Fibroblast of gingiva (primary cell): ENCODE data around the gene SMKR1.
"Not testable (repeated sequence)": the region's sequence is repeated elsewhere in the genome, so short reads cannot be mapped to it uniquely, and the experiment has no call there.

Experiments
- DNase-seq: peaks from one replicate; pipeline ENCODE4 v3.0.0-alpha.2; 2011; ENCODE audit warnings: low read depth

The SMKR1 gene

GRCh38 chr7:129501760-129502707 is at the start of gene SMKR1:
SMKR1 (plus strand) TSS chr7:129502531; CDS start chr7:129502825, 294 bp downstream.
- DNase-seq = peak; percentile 56

GRCh38 chr7:129452589-129453231 is 49.6 kb upstream of the SMKR1 start:
- no peak for DNase-seq

GRCh38 chr7:129453510-129454248 is 48.7 kb upstream of the SMKR1 start:
- DNase-seq = no peak

GRCh38 chr7:129454249-129454551 is 48.1 kb upstream of the SMKR1 start:
- no peak for DNase-seq

GRCh38 chr7:129456421-129456820 is 45.9 kb upstream of the SMKR1 start:
- no peak for DNase-seq

GRCh38 chr7:129457101-129457500 is 45.2 kb upstream of the SMKR1 start:
- DNase-seq = no peak

GRCh38 chr7:129458171-129458570 is 44.2 kb upstream of the SMKR1 start:
- no peak for DNase-seq

- no peak for DNase-seq
These were observed 40.5 kb upstream of the SMKR1 start for GRCh38 chr7:129461809-129462208.

GRCh38 chr7:129462420-129462819 is 39.9 kb upstream of the SMKR1 start:
- no peak for DNase-seq

GRCh38 chr7:129464194-129464593 is 38.1 kb upstream of the SMKR1 start:
- no peak for DNase-seq

- DNase-seq = no peak
These were observed 37.3 kb upstream of the SMKR1 start for GRCh38 chr7:129465080-129465479.

- no peak for DNase-seq
These were observed 35.5 kb upstream of the SMKR1 start for GRCh38 chr7:129466796-129467195.

GRCh38 chr7:129468087-129468486 is 34.2 kb upstream of the SMKR1 start:
- peak; percentile 42 for DNase-seq

- DNase-seq = no peak
These were observed 33.8 kb upstream of the SMKR1 start for GRCh38 chr7:129468547-129468946.

- no peak for DNase-seq
These were observed 32.4 kb upstream of the SMKR1 start for GRCh38 chr7:129469930-129470329.

- no peak for DNase-seq
These were observed 31.9 kb upstream of the SMKR1 start for GRCh38 chr7:129470411-129470810.

GRCh38 chr7:129471402-129471827 is 30.9 kb upstream of the SMKR1 start:
- no peak for DNase-seq

- DNase-seq = not testable (repeated sequence)
These were observed 26.4 kb upstream of the SMKR1 start for GRCh38 chr7:129475931-129476330.

GRCh38 chr7:129476398-129476797 is 25.9 kb upstream of the SMKR1 start:
- DNase-seq = not testable (repeated sequence)

- DNase-seq = no peak
These were observed 22.5 kb upstream of the SMKR1 start for GRCh38 chr7:129479831-129480230.

- DNase-seq = peak; percentile 13
These were observed 21.5 kb upstream of the SMKR1 start for GRCh38 chr7:129480674-129481363.

GRCh38 chr7:129481376-129481775 is 21.0 kb upstream of the SMKR1 start:
- DNase-seq = not testable (repeated sequence)
